IMR-90 (cell line): Measurements from ENCODE around the gene LRRC2. TPM values are rescaled to one million over a fixed set of nuclear protein-coding genes. Genes with fewer than 3 reads are reported as not detected.

Experiments
- ATAC-seq: fragments of 200-7000 bp; cut with Tn5 transposase; 2 replicates; pipeline ENCODE4 v1.9.1; 2020; ENCODE audit warnings: low read depth, mild to moderate bottlenecking, moderate library complexity
- BruUV-seq: library from RNA; stranded (reverse); fragments of 400-500 nt; replicated peaks from 2 replicates; lab custom pipeline; 2021; lab: Mats Ljungman, UMichigan
- CTCF ChIA-PET: fragments of 300-600 bp; formaldehyde crosslinking; extraction: SDS; loops from one replicate; lab custom pipeline; 2021; ENCODE audit warnings: antibody characterized with exemption; lab: Yijun Ruan, JAX
- POLR2A ChIA-PET: fragments of 300-600 bp; sonication (Branson Sonifier 250); formaldehyde crosslinking; loops from one replicate; lab custom pipeline; 2022; ENCODE audit warnings: antibody characterized with exemption; ENCODE audit not compliant: unreplicated experiment; lab: Charles Lee
- DNase-seq: peaks from one replicate; pipeline ENCODE4 v3.0.0; 2013
- H2AFZ ChIP-seq: replicated peaks from 2 replicates; pipeline ENCODE3; 2013; ENCODE audit warnings: low read length, mild to moderate bottlenecking; ENCODE audit not compliant: poor library complexity
- H2AK5ac ChIP-seq: 2 replicates; pipeline ENCODE4 v1.6.1; 2013; ENCODE audit warnings: low read depth, low read length, inconsistent platforms
- H2AK9ac ChIP-seq: replicated peaks from 2 replicates; pipeline ENCODE3; 2013; ENCODE audit warnings: mild to moderate bottlenecking, low read depth, low read length, moderate library complexity; ENCODE audit not compliant: poor library complexity
- H2BK120ac ChIP-seq: 2 replicates; pipeline ENCODE4 v1.6.1; 2013; ENCODE audit warnings: low read depth, low read length, inconsistent platforms
- H2BK15ac ChIP-seq: 3 replicates; pipeline ENCODE4 v1.6.1; 2013; ENCODE audit warnings: low read depth, low read length, inconsistent platforms
- H2BK20ac ChIP-seq: 2 replicates; pipeline ENCODE4 v1.6.1; 2013; ENCODE audit warnings: low read depth, mild to moderate bottlenecking, inconsistent platforms, low read length, moderate library complexity
- H2BK5ac ChIP-seq: 2 replicates; pipeline ENCODE4 v1.6.1; 2013; ENCODE audit warnings: mild to moderate bottlenecking, low read depth, low read length, inconsistent platforms; ENCODE audit not compliant: poor library complexity, severe bottlenecking
- H3K14ac ChIP-seq: replicated peaks from 2 replicates; pipeline ENCODE4 v1.6.1; 2013; ENCODE audit warnings: low read depth, low read length, inconsistent platforms
- H3K18ac ChIP-seq: 2 replicates; pipeline ENCODE4 v1.6.1; 2013; ENCODE audit warnings: low read depth, low read length, control low read depth
- H3K23ac ChIP-seq: 2 replicates; pipeline ENCODE4 v1.6.1; 2013; ENCODE audit warnings: low read depth, low read length, inconsistent platforms
- H3K27ac ChIP-seq: 2 replicates; pipeline ENCODE4 v1.5.1; 2013; ENCODE audit warnings: mild to moderate bottlenecking, control low read depth, low read length; ENCODE audit not compliant: insufficient read depth
- H3K27me3 ChIP-seq: 2 replicates; pipeline ENCODE4 v1.6.1; 2013; ENCODE audit warnings: low read length; ENCODE audit not compliant: control insufficient read depth, insufficient read depth
- H3K36me3 ChIP-seq: 2 replicates; pipeline ENCODE4 v1.6.1; 2013; ENCODE audit warnings: low read length, mixed read lengths; ENCODE audit not compliant: control insufficient read depth, insufficient read depth
- H3K4ac ChIP-seq: 2 replicates; pipeline ENCODE4 v1.6.1; 2013; ENCODE audit warnings: low read depth, low read length, inconsistent platforms
- H3K4me1 ChIP-seq: 2 replicates; pipeline ENCODE4 v1.6.1; 2013; ENCODE audit warnings: low read length, mixed read lengths; ENCODE audit not compliant: control insufficient read depth, insufficient read depth
- H3K4me2 ChIP-seq: 2 replicates; pipeline ENCODE4 v1.6.1; 2013; ENCODE audit warnings: low read depth, mild to moderate bottlenecking, control low read depth, low read length, moderate library complexity
- H3K4me3 ChIP-seq: 2 replicates; pipeline ENCODE4 v1.5.1; 2013; ENCODE audit warnings: low read depth, mild to moderate bottlenecking, control low read depth, low read length, moderate library complexity; ENCODE audit not compliant: insufficient read depth
- H3K56ac ChIP-seq: 2 replicates; pipeline ENCODE4 v1.6.1; 2013; ENCODE audit warnings: low read length, inconsistent platforms; ENCODE audit not compliant: insufficient read depth; ENCODE audit errors: extremely low read depth
- H3K79me1 ChIP-seq, 2 experiments: 2 replicates each; pipeline ENCODE4 v1.6.1; 2013; ENCODE audit warnings: low read length in 2 of 2, inconsistent platforms in 1 of 2, low read depth in 1 of 2
- H3K9ac ChIP-seq: 2 replicates; pipeline ENCODE4 v1.6.1; 2013; ENCODE audit warnings: low read depth, low read length, control low read depth
- H3K9me1 ChIP-seq: 2 replicates; pipeline ENCODE4 v1.6.1; 2013; ENCODE audit warnings: low read length, inconsistent platforms; ENCODE audit not compliant: insufficient read depth
- H3K9me3 ChIP-seq: 2 replicates; pipeline ENCODE4 v1.6.1; 2013; ENCODE audit warnings: low read length; ENCODE audit not compliant: control insufficient read depth, insufficient read depth
- H4K20me1 ChIP-seq: 2 replicates; pipeline ENCODE4 v1.6.1; 2013; ENCODE audit warnings: low read length, inconsistent platforms; ENCODE audit not compliant: insufficient read depth
- H4K5ac ChIP-seq: 2 replicates; pipeline ENCODE4 v1.6.1; 2013; ENCODE audit warnings: mild to moderate bottlenecking, low read depth, low read length, control low read depth
- H4K8ac ChIP-seq, 2 experiments: 2 replicates each; pipeline ENCODE4 v1.6.1; 2013; ENCODE audit warnings: low read depth in 2 of 2, low read length in 2 of 2, control low read depth in 1 of 2, inconsistent platforms in 1 of 2
- H4K91ac ChIP-seq: 2 replicates; pipeline ENCODE4 v1.6.1; 2013; ENCODE audit warnings: low read depth, low read length, inconsistent platforms; ENCODE audit not compliant: insufficient read depth
- BHLHE40 ChIP-seq: fragments of 150-350 bp; IDR thresholded peaks from 2 replicates; pipeline ENCODE4 v1.6.1; 2016; ENCODE audit warnings: mild to moderate bottlenecking, low read depth, low read length
- CHD1 ChIP-seq: IDR thresholded peaks from 2 replicates; pipeline ENCODE4 v1.6.1; 2012; ENCODE audit warnings: low read depth, low read length, improper control_type of control experiment
- CTCF ChIP-seq: conservative IDR thresholded peaks from 2 replicates; pipeline ENCODE4 v1.5.1; 2012; ENCODE audit warnings: mild to moderate bottlenecking, low read depth, low read length, improper control_type of control experiment
- ELK1 ChIP-seq: fragments of 150-350 bp; IDR thresholded peaks from 2 replicates; pipeline ENCODE4 v1.6.1; 2016; ENCODE audit warnings: low read depth, mild to moderate bottlenecking, low read length, moderate library complexity, borderline replicate concordance
- MAZ ChIP-seq: IDR thresholded peaks from 2 replicates; pipeline ENCODE4 v1.6.1; 2012; ENCODE audit warnings: low read depth, mild to moderate bottlenecking, low read length, improper control_type of control experiment, moderate library complexity, borderline replicate concordance
- MXI1 ChIP-seq: IDR thresholded peaks from 2 replicates; pipeline ENCODE4 v1.6.1; 2012; ENCODE audit warnings: low read depth, mild to moderate bottlenecking, low read length, moderate library complexity, borderline replicate concordance
- POLR2A ChIP-seq: IDR thresholded peaks from 2 replicates; pipeline ENCODE4 v1.6.1; 2012; ENCODE audit warnings: mild to moderate bottlenecking, low read depth, low read length
- WGBS, 2 experiments: methylation state at CpG; one replicate each; pipeline versions ENCODE4 v1.1.5 to v1.1.7; 2013; ENCODE audit warnings: missing lambda C conversion rate in 2 of 2; ENCODE audit not compliant: insufficient read length in 1 of 2; ENCODE audit errors: extremely low coverage in 2 of 2; 5-methylcytosine and 5-hydroxymethylcytosine counted together
- dilution Hi-C: fragments of 300-500 bp; cut with HindIII; formaldehyde crosslinking; loops from one replicate; pipeline ENCODE4 v1.14.3; 2018; ENCODE audit warnings: low sequenced_read_pairs; ENCODE audit not compliant: unreplicated experiment
- in situ Hi-C: fragments of 300-500 bp; cut with MboI; formaldehyde crosslinking; loops from 3 replicates; pipeline ENCODE4 v1.14.3; 2019; ENCODE audit warnings: low sequenced_read_pairs, inconsistent platforms, mixed read lengths
- intact Hi-C: fragments of 100-400 bp; cut with micrococcal nuclease; formaldehyde crosslinking; loops from 2 replicates; pipeline ENCODE4 v1.10.0; 2022
- polyA plus RNA-seq, 3 experiments: library from polyadenylated mRNA; depleted of rRNA; stranded (reverse); fragments of >200 nt; gene quantifications; 2 replicates each; pipeline ENCODE4 v1.2.3, GENCODE V29; 2012; ENCODE audit warnings: low replicate concordance in 1 of 3
- total RNA-seq: library from RNA; depleted of rRNA; stranded (reverse); fragments of >200 nt; gene quantifications from 2 replicates; pipeline ENCODE4 v1.2.3, GENCODE V29; 2012

Gene LRRC2
- total and polyA plus RNA-seq, 2 of the 4 experiments (the other 2 are of a cell fraction): 2.9 to 4.1 TPM

- POLR2A ChIA-PET: no interaction called here
- intact Hi-C loops: no loop called here
- no CpG with 5 or more reads among the region's 2 CpGs for WGBS, 2 experiments
Observed at GRCh38 chr3:46604127-46604526, 38.0 kb upstream of the LRRC2 start.

More at GRCh38 chr3:46604127-46604526, 38.0 kb upstream of the LRRC2 start:
- Histone ChIP-seq H2BK120ac (no peak overlapping the region), H2BK15ac (no peak overlapping the region), H3K4me2 (no peak overlapping the region), H3K14ac (no peak overlapping the region), H3K4me3 (no peak overlapping the region), H3K23ac (no peak overlapping the region), H3K27ac (no peak overlapping the region), H3K4me1 (peaks cover under 1% of the 10 kb centered on the region; the same call in 1 of the 2 replicates), H2AFZ (no peak overlapping the region), H3K9me1 (no peaks in the 10 kb centered on the region), H2BK5ac (no peak overlapping the region), H3K36me3 (no peaks in the 10 kb centered on the region), H3K56ac (no peak overlapping the region), H2AK9ac (no peak overlapping the region), H3K79me1 (no peaks in the 10 kb centered on the region), H2BK20ac (no peak overlapping the region), H2AK5ac (no peak overlapping the region), H4K91ac (no peak overlapping the region), H3K9me3 (no peaks in the 10 kb centered on the region), H3K18ac (no peak overlapping the region), H4K5ac (no peak overlapping the region), H3K27me3 (peaks cover 7% of the 10 kb centered on the region; the same call in 1 of the 2 replicates), H4K20me1 (no peaks in the 10 kb centered on the region), H3K9ac (no peak overlapping the region), H3K4ac (no peak overlapping the region), H4K8ac (no peak overlapping the region)
- ATAC-seq (no peak), DNase-seq (no peak)
- dilution Hi-C loops (no loop called here), in situ Hi-C loops (no loop called here)
- CTCF ChIA-PET: no interaction called here
- no peak for TF ChIP-seq MXI1
- TF ChIP-seq ELK1: no peak
- no peak for TF ChIP-seq CHD1
- no peak for TF ChIP-seq MAZ
- TF ChIP-seq POLR2A: no peak
- TF ChIP-seq BHLHE40: no peak
- no peak for TF ChIP-seq CTCF
- no TSS peak for BruUV-seq
